ENCODE results near the gene AGBL3.

Gene AGBL3

GRCh38 chr7:135164357-135165061 lies 178.2 kb downstream of the AGBL3 start:
- no peak overlapping the region for H2AFZ ChIP-seq (ENCODE audit: insufficient read depth, low read length, poor library complexity)
- no peak overlapping the region for H3K14ac ChIP-seq (ENCODE audit: low read length)

GRCh38 chr7:135165862-135166261 lies 179.6 kb downstream of the AGBL3 start:
- peaks cover 43 to 46% of the 10 kb centered on the region in 2 experiments for H3K36me3 ChIP-seq (ENCODE audit: control insufficient read depth in 1 of 2, insufficient read depth in 2 of 2, low read length in 2 of 2)
- no peak overlapping the region for H3K4me2 ChIP-seq (ENCODE audit: low read length)
- no peaks in the 10 kb centered on the region for H3K27me3 ChIP-seq (ENCODE audit: insufficient read depth, low read length)
- no peak overlapping the region for H3K27ac ChIP-seq (ENCODE audit: low read depth, low read length)
- H4K91ac ChIP-seq (ENCODE audit: low read depth, low read length), result no peak overlapping the region
- H3K4ac ChIP-seq (ENCODE audit: low read depth, low read length), result no peak overlapping the region
- H3K9me3 ChIP-seq (ENCODE audit: insufficient read depth, low read depth, low read length), result peaks cover 5% of the 10 kb centered on the region
- no peak overlapping the region for H3K9ac ChIP-seq (ENCODE audit: low read length)
- no peak overlapping the region for H3K18ac ChIP-seq (ENCODE audit: low read length)
- peaks cover 9% of the 10 kb centered on the region in 2 experiments for H3K4me1 ChIP-seq (ENCODE audit: control insufficient read depth in 1 of 2, insufficient read depth in 2 of 2, low read length in 2 of 2)
- H2AK5ac ChIP-seq (ENCODE audit: low read length), result no peak overlapping the region
- no peak overlapping the region for H2BK5ac ChIP-seq (ENCODE audit: low read depth, low read length, poor library complexity)
- no peak overlapping the region for H2BK12ac ChIP-seq (ENCODE audit: low read length)
- H3K23ac ChIP-seq (ENCODE audit: low read length), result no peak overlapping the region
- no peak overlapping the region for H2BK120ac ChIP-seq (ENCODE audit: insufficient read depth, low read length, poor library complexity)
- peaks cover 11% of the 10 kb centered on the region for H3K79me1 ChIP-seq (ENCODE audit: low read length)
- H4K8ac ChIP-seq (ENCODE audit: low read depth, low read length), result no peak overlapping the region
- no CpG with 5 or more reads among the region's 4 CpGs for WGBS (ENCODE audit: extremely low coverage, insufficient coverage, insufficient read length)
- H3K4me3 ChIP-seq (ENCODE audit: low read depth, low read length), result no peak overlapping the region
- no peak overlapping the region for H4K12ac ChIP-seq (ENCODE audit: low read depth, low read length)
- H3K14ac ChIP-seq (ENCODE audit: low read length), result no peak overlapping the region
- H3K79me2 ChIP-seq (ENCODE audit: control insufficient read depth, insufficient read depth, low read length, poor library complexity), result peaks cover 8% of the 10 kb centered on the region
- no peak overlapping the region for H2AFZ ChIP-seq (ENCODE audit: insufficient read depth, low read length, poor library complexity)
- no peak for DNase-seq

More at GRCh38 chr7:135164357-135165061, 178.2 kb downstream of the AGBL3 start:
- Histone ChIP-seq H3K27ac (ENCODE audit: low read depth, low read length) (no peak overlapping the region), H2BK5ac (ENCODE audit: low read depth, low read length, poor library complexity) (no peak overlapping the region), H2BK12ac (ENCODE audit: low read length) (no peak overlapping the region), H3K18ac (ENCODE audit: low read length) (no peak overlapping the region), H2AK5ac (ENCODE audit: low read length) (no peak overlapping the region), H3K4ac (ENCODE audit: low read depth, low read length) (no peak overlapping the region), H3K79me1 (ENCODE audit: low read length) (no peaks in the 10 kb centered on the region), H3K23ac (ENCODE audit: low read length) (no peak overlapping the region), H3K79me2 (ENCODE audit: control insufficient read depth, insufficient read depth, low read length, poor library complexity) (no peaks in the 10 kb centered on the region), H4K8ac (ENCODE audit: low read depth, low read length) (no peak overlapping the region), H4K12ac (ENCODE audit: low read depth, low read length) (no peak overlapping the region), H3K27me3 (ENCODE audit: insufficient read depth, low read length) (no peaks in the 10 kb centered on the region), H3K9me3 (ENCODE audit: insufficient read depth, low read depth, low read length) (peaks cover 6% of the 10 kb centered on the region), H3K9ac (ENCODE audit: low read length) (no peak overlapping the region), H3K4me2 (ENCODE audit: low read length) (no peak overlapping the region), H3K36me3 (ENCODE audit: control insufficient read depth in 1 of 2, insufficient read depth in 2 of 2, low read length in 2 of 2) (peaks cover 43 to 46% of the 10 kb centered on the region in 2 experiments), H2BK120ac (ENCODE audit: insufficient read depth, low read length, poor library complexity) (no peak overlapping the region), H3K4me1 (ENCODE audit: control insufficient read depth in 1 of 2, insufficient read depth in 2 of 2, low read length in 2 of 2) (peaks cover 9 to 13% of the 10 kb centered on the region in 2 experiments), H3K4me3 (ENCODE audit: low read depth, low read length) (no peak overlapping the region), H4K91ac (ENCODE audit: low read depth, low read length) (no peak overlapping the region)
- no CpG with 5 or more reads among the region's 18 CpGs for WGBS (ENCODE audit: extremely low coverage, insufficient coverage, insufficient read length)
- peak; percentile 83 to 89 for DNase-seq

- Histone ChIP-seq H3K36me3 (ENCODE audit: control insufficient read depth in 1 of 2, insufficient read depth in 2 of 2, low read length in 2 of 2) (peaks cover 43 to 46% of the 10 kb centered on the region in 2 experiments), H2BK12ac (ENCODE audit: low read length) (no peak overlapping the region), H3K23ac (ENCODE audit: low read length) (no peak overlapping the region), H3K9ac (ENCODE audit: low read length) (no peak overlapping the region), H3K79me1 (ENCODE audit: low read length) (peaks cover 12% of the 10 kb centered on the region), H2AK5ac (ENCODE audit: low read length) (no peak overlapping the region), H2BK120ac (ENCODE audit: insufficient read depth, low read length, poor library complexity) (no peak overlapping the region), H3K14ac (ENCODE audit: low read length) (no peak overlapping the region), H3K4me3 (ENCODE audit: low read depth, low read length) (no peak overlapping the region), H3K9me3 (ENCODE audit: insufficient read depth, low read depth, low read length) (peaks cover 5% of the 10 kb centered on the region), H4K91ac (ENCODE audit: low read depth, low read length) (no peak overlapping the region), H2AFZ (ENCODE audit: insufficient read depth, low read length, poor library complexity) (no peak overlapping the region), H3K27me3 (ENCODE audit: insufficient read depth, low read length) (no peaks in the 10 kb centered on the region), H3K4me1 (ENCODE audit: control insufficient read depth in 1 of 2, insufficient read depth in 2 of 2, low read length in 2 of 2) (peaks cover 7 to 8% of the 10 kb centered on the region in 2 experiments), H4K12ac (ENCODE audit: low read depth, low read length) (no peak overlapping the region), H3K79me2 (ENCODE audit: control insufficient read depth, insufficient read depth, low read length, poor library complexity) (peaks cover 8% of the 10 kb centered on the region), H3K4me2 (ENCODE audit: low read length) (no peak overlapping the region), H3K4ac (ENCODE audit: low read depth, low read length) (no peak overlapping the region), H4K8ac (ENCODE audit: low read depth, low read length) (no peak overlapping the region), H2BK5ac (ENCODE audit: low read depth, low read length, poor library complexity) (no peak overlapping the region), H3K18ac (ENCODE audit: low read length) (no peak overlapping the region), H3K27ac (ENCODE audit: low read depth, low read length) (no peak overlapping the region)
- no peak for DNase-seq
- WGBS (ENCODE audit: extremely low coverage, insufficient coverage, insufficient read length), result no CpG with 5 or more reads among the region's 18 CpGs
Measured at GRCh38 chr7:135166338-135166990, 180.2 kb downstream of the AGBL3 start.

GRCh38 chr7:135167365-135167917 lies 181.1 kb downstream of the AGBL3 start:
- no peak overlapping the region for H3K4me3 ChIP-seq (ENCODE audit: low read depth, low read length)
- no peak overlapping the region for H4K8ac ChIP-seq (ENCODE audit: low read depth, low read length)
- H2AK5ac ChIP-seq (ENCODE audit: low read length), result no peak overlapping the region
- H3K27me3 ChIP-seq (ENCODE audit: insufficient read depth, low read length), result no peaks in the 10 kb centered on the region
- no peak overlapping the region for H2BK5ac ChIP-seq (ENCODE audit: low read depth, low read length, poor library complexity)
- peaks cover 43 to 46% of the 10 kb centered on the region in 2 experiments for H3K36me3 ChIP-seq (ENCODE audit: control insufficient read depth in 1 of 2, insufficient read depth in 2 of 2, low read length in 2 of 2)
- no peak overlapping the region for H2AFZ ChIP-seq (ENCODE audit: insufficient read depth, low read length, poor library complexity)
- H3K18ac ChIP-seq (ENCODE audit: low read length), result no peak overlapping the region
- WGBS (ENCODE audit: extremely low coverage, insufficient coverage, insufficient read length), result no CpG with 5 or more reads among the region's 12 CpGs
- H3K79me2 ChIP-seq (ENCODE audit: control insufficient read depth, insufficient read depth, low read length, poor library complexity), result peaks cover 8% of the 10 kb centered on the region
- no peak overlapping the region for H3K4ac ChIP-seq (ENCODE audit: low read depth, low read length)
- H3K9ac ChIP-seq (ENCODE audit: low read length), result no peak overlapping the region
- H3K23ac ChIP-seq (ENCODE audit: low read length), result no peak overlapping the region
- no peak overlapping the region for H3K4me2 ChIP-seq (ENCODE audit: low read length)
- H3K4me1 ChIP-seq (ENCODE audit: control insufficient read depth in 1 of 2, insufficient read depth in 2 of 2, low read length in 2 of 2), result peaks cover 11 to 12% of the 10 kb centered on the region in 2 experiments
- H3K79me1 ChIP-seq (ENCODE audit: low read length), result peaks cover 16% of the 10 kb centered on the region
- H2BK12ac ChIP-seq (ENCODE audit: low read length), result no peak overlapping the region
- H3K27ac ChIP-seq (ENCODE audit: low read depth, low read length), result no peak overlapping the region
- no peak overlapping the region for H3K14ac ChIP-seq (ENCODE audit: low read length)
- no peak overlapping the region for H4K12ac ChIP-seq (ENCODE audit: low read depth, low read length)
- no peak overlapping the region for H4K91ac ChIP-seq (ENCODE audit: low read depth, low read length)
- no peak for DNase-seq
- H3K9me3 ChIP-seq (ENCODE audit: insufficient read depth, low read depth, low read length), result no peaks in the 10 kb centered on the region
- H2BK120ac ChIP-seq (ENCODE audit: insufficient read depth, low read length, poor library complexity), result no peak overlapping the region
